Muscle of leg (tissue), 11 donors: ENCODE data around the gene RASSF4. TPM values are rescaled to one million over a fixed set of nuclear protein-coding genes. Genes with fewer than 3 reads are reported as not detected.

Source experiments
- DNase-seq: peaks from one replicate; pipeline ENCODE4 v3.0.0; 2013
- H3K27ac ChIP-seq: one replicate; pipeline ENCODE4 v1.5.1; 2013; ENCODE audit warnings: mild to moderate bottlenecking, low read length, control low read depth
- H3K27me3 ChIP-seq: one replicate; pipeline ENCODE4 v1.6.1; 2013; ENCODE audit warnings: low read length; ENCODE audit not compliant: control insufficient read depth, insufficient read depth
- H3K36me3 ChIP-seq: one replicate; pipeline ENCODE4 v1.6.1; 2013; ENCODE audit warnings: low read length; ENCODE audit not compliant: control insufficient read depth, insufficient read depth
- H3K4me1 ChIP-seq: one replicate; pipeline ENCODE4 v1.6.1; 2013; ENCODE audit warnings: low read length; ENCODE audit not compliant: control insufficient read depth, insufficient read depth
- H3K4me3 ChIP-seq: one replicate; pipeline ENCODE4 v1.5.1; 2013; ENCODE audit warnings: low read length, control low read depth
- H3K9me3 ChIP-seq: replicated peaks from 2 replicates; pipeline ENCODE4 v1.6.1; 2013; ENCODE audit warnings: low read depth, low read length; ENCODE audit not compliant: control insufficient read depth
- WGBS: methylation state at CpG from one replicate; pipeline ENCODE4 v1.1.5; 2013; ENCODE audit warnings: missing lambda C conversion rate; ENCODE audit not compliant: insufficient coverage; 5-methylcytosine and 5-hydroxymethylcytosine counted together
- polyA plus RNA-seq, 8 donors: library from polyadenylated mRNA; unstranded; fragments of 120-200 nt; gene quantifications; one replicate each; pipeline versions ENCODE4 v1.2.1 to v1.2.3, GENCODE V29; 2013; ENCODE audit warnings: inconsistent platforms in 1 of 8, low replicate concordance in 1 of 8; ENCODE audit not compliant: insufficient read length in 8 of 8, insufficient read depth in 1 of 8
- total RNA-seq: library from RNA; stranded (reverse); fragments of 120-200 nt; gene quantifications from one replicate; pipeline ENCODE4 v1.2.4, GENCODE V29; 2013

RASSF4 gene
- total and polyA plus RNA-seq, 9 donors = 53.0 to 79.9 (median 69.1) TPM

GRCh38 chr10:44917848-44918247 is 41.8 kb upstream of the RASSF4 start:
- no peaks in the 10 kb centered on the region for H3K9me3 ChIP-seq
- H3K4me1 ChIP-seq = peaks cover 18% of the 10 kb centered on the region
- DNase-seq = no peak
- H3K36me3 ChIP-seq = no peaks in the 10 kb centered on the region
- no peaks in the 10 kb centered on the region for H3K27me3 ChIP-seq
- no peak overlapping the region for H3K27ac ChIP-seq
- WGBS = no CpG with 5 or more reads among the region's 3 CpGs
- no peak overlapping the region for H3K4me3 ChIP-seq

- Histone ChIP-seq H3K4me3 (no peak overlapping the region), H3K36me3 (no peaks in the 10 kb centered on the region), H3K9me3 (no peaks in the 10 kb centered on the region), H3K27ac (no peak overlapping the region), H3K4me1 (peaks cover 10% of the 10 kb centered on the region), H3K27me3 (no peaks in the 10 kb centered on the region)
- no peak for DNase-seq
- 100% methylated on average over 1 of the region's 3 CpGs for WGBS
Observed at GRCh38 chr10:44920252-44920651, 39.4 kb upstream of the RASSF4 start.

- H3K4me1 ChIP-seq = peaks cover 12% of the 10 kb centered on the region
- H3K4me3 ChIP-seq = no peak overlapping the region
- no peak overlapping the region for H3K27ac ChIP-seq
- no peak for DNase-seq
- no peaks in the 10 kb centered on the region for H3K27me3 ChIP-seq
- 81% methylated on average over 5 of the region's 5 CpGs for WGBS
- no peaks in the 10 kb centered on the region for H3K9me3 ChIP-seq
- no peaks in the 10 kb centered on the region for H3K36me3 ChIP-seq
Observed at GRCh38 chr10:44921061-44921460, 38.5 kb upstream of the RASSF4 start.

GRCh38 chr10:44921506-44921905 is 38.1 kb upstream of the RASSF4 start:
- Histone ChIP-seq H3K9me3 (no peaks in the 10 kb centered on the region), H3K27ac (no peak overlapping the region), H3K4me1 (peaks cover 12% of the 10 kb centered on the region), H3K4me3 (no peak overlapping the region), H3K36me3 (no peaks in the 10 kb centered on the region), H3K27me3 (no peaks in the 10 kb centered on the region)
- DNase-seq = no peak
- WGBS = 93% methylated on average over 2 of the region's 3 CpGs

GRCh38 chr10:44922021-44922420 is 37.6 kb upstream of the RASSF4 start:
- H3K27ac ChIP-seq = no peak overlapping the region
- DNase-seq = no peak
- 91% methylated on average over 5 of the region's 5 CpGs for WGBS
- no peaks in the 10 kb centered on the region for H3K36me3 ChIP-seq
- no peaks in the 10 kb centered on the region for H3K27me3 ChIP-seq
- no peak overlapping the region for H3K4me3 ChIP-seq
- peaks cover 14% of the 10 kb centered on the region for H3K4me1 ChIP-seq
- H3K9me3 ChIP-seq = no peaks in the 10 kb centered on the region

GRCh38 chr10:44922796-44923545 is 36.6 kb upstream of the RASSF4 start:
- H3K4me1 ChIP-seq = peaks cover 24% of the 10 kb centered on the region
- 72% methylated on average over 6 of the region's 7 CpGs for WGBS
- no peak overlapping the region for H3K4me3 ChIP-seq
- no peaks in the 10 kb centered on the region for H3K27me3 ChIP-seq
- no peaks in the 10 kb centered on the region for H3K9me3 ChIP-seq
- H3K36me3 ChIP-seq = no peaks in the 10 kb centered on the region
- H3K27ac ChIP-seq = no peak overlapping the region
- no peak for DNase-seq

GRCh38 chr10:44923611-44924010 is 36.0 kb upstream of the RASSF4 start:
- WGBS = 100% methylated on average over 1 of the region's 3 CpGs
- no peak for DNase-seq

GRCh38 chr10:44924261-44925040 is 35.2 kb upstream of the RASSF4 start:
- H3K4me3 ChIP-seq = no peak overlapping the region
- H3K9me3 ChIP-seq = no peaks in the 10 kb centered on the region
- 71% methylated on average over 14 of the region's 21 CpGs for WGBS
- no peak for DNase-seq
- H3K27me3 ChIP-seq = no peaks in the 10 kb centered on the region
- no peak overlapping the region for H3K27ac ChIP-seq
- H3K4me1 ChIP-seq = peaks cover 24% of the 10 kb centered on the region
- no peaks in the 10 kb centered on the region for H3K36me3 ChIP-seq

More at GRCh38 chr10:44923611-44924010, 36.0 kb upstream of the RASSF4 start:
- no peaks in the 10 kb centered on the region for H3K9me3 ChIP-seq
- H3K36me3 ChIP-seq = no peaks in the 10 kb centered on the region
- peaks cover 24% of the 10 kb centered on the region for H3K4me1 ChIP-seq
- H3K27me3 ChIP-seq = no peaks in the 10 kb centered on the region
- no peak overlapping the region for H3K27ac ChIP-seq
- H3K4me3 ChIP-seq = no peak overlapping the region

GRCh38 chr10:44925224-44925623 is 34.4 kb upstream of the RASSF4 start:
- WGBS = 39% methylated on average over 4 of the region's 7 CpGs
- peaks cover 24% of the 10 kb centered on the region for H3K4me1 ChIP-seq
- H3K36me3 ChIP-seq = no peaks in the 10 kb centered on the region
- no peaks in the 10 kb centered on the region for H3K27me3 ChIP-seq
- no peak overlapping the region for H3K4me3 ChIP-seq
- H3K9me3 ChIP-seq = no peaks in the 10 kb centered on the region
- H3K27ac ChIP-seq = no peak overlapping the region
- peak; percentile 56 for DNase-seq
